Panc1 (cell line): ENCODE results near the gene LSMEM2. TPM values are rescaled to one million over a fixed set of nuclear protein-coding genes. Genes with fewer than 3 reads are reported as not detected.

ENCODE experiments used
- ATAC-seq: fragments of 200-7000 bp; cut with Tn5 transposase; 2 replicates; pipeline ENCODE4 v1.9.1; 2020; ENCODE audit warnings: mild to moderate bottlenecking, moderate library complexity
- BruUV-seq: library from RNA; stranded (reverse); fragments of 400-500 nt; replicated peaks from 2 replicates; lab custom pipeline; 2021; lab: Mats Ljungman, UMichigan
- CTCF ChIA-PET: fragments of 300-600 bp; sonication (Branson Sonifier 250); formaldehyde crosslinking; loops from one replicate; lab custom pipeline; 2022; ENCODE audit warnings: antibody characterized with exemption; lab: Charles Lee
- POLR2A ChIA-PET: fragments of 300-600 bp; sonication (Branson Sonifier 250); formaldehyde crosslinking; loops from one replicate; lab custom pipeline; 2022; ENCODE audit warnings: antibody characterized with exemption; lab: Charles Lee
- DNase-seq: peaks from one replicate; pipeline ENCODE4 v3.0.0-alpha.2; 2010; ENCODE audit warnings: low read depth, low spot score
- H3K27ac ChIP-seq: 2 replicates; pipeline ENCODE4 v1.5.1; 2011; ENCODE audit warnings: mild to moderate bottlenecking, low read length, inconsistent platforms
- H3K27me3 ChIP-seq: fragments of 200-500 bp; sonication (Bioruptor generic); 2 replicates; pipeline ENCODE4 v1.6.0; 2014; ENCODE audit warnings: low read length, inconsistent platforms; ENCODE audit not compliant: control insufficient read depth, insufficient read depth
- H3K36me3 ChIP-seq: fragments of 200-500 bp; sonication (Bioruptor generic); 2 replicates; pipeline ENCODE4 v1.5.1; 2014; ENCODE audit warnings: inconsistent platforms, mild to moderate bottlenecking, low read length, moderate library complexity; ENCODE audit not compliant: control insufficient read depth, insufficient read depth
- H3K4me1 ChIP-seq: 2 replicates; pipeline ENCODE4 v1.5.1; 2011; ENCODE audit warnings: inconsistent platforms, mild to moderate bottlenecking, low read length, moderate library complexity; ENCODE audit not compliant: control insufficient read depth, insufficient read depth
- H3K4me3 ChIP-seq, 2 experiments: 2 replicates each; pipeline ENCODE4 v1.5.1; 2011 to 2012; ENCODE audit warnings: low read depth in 2 of 2, low read length in 2 of 2, mild to moderate bottlenecking in 2 of 2, inconsistent platforms in 1 of 2, moderate library complexity in 1 of 2
- H3K9me3 ChIP-seq: fragments of 200-500 bp; sonication (Bioruptor generic); 2 replicates; pipeline ENCODE4 v1.5.1; 2014; ENCODE audit warnings: low read depth, mild to moderate bottlenecking, inconsistent platforms, low read length, moderate library complexity; ENCODE audit not compliant: control insufficient read depth, insufficient read depth
- POLR2AphosphoS5 ChIP-seq: IDR thresholded peaks from 2 replicates; pipeline ENCODE4 v1.6.1; 2012; ENCODE audit warnings: mild to moderate bottlenecking, low read depth, low read length, moderate library complexity
- REST ChIP-seq, 2 experiments: IDR thresholded peaks; 2 replicates each; pipeline ENCODE4 v1.6.1; 2011 to 2012; ENCODE audit warnings: low read depth in 2 of 2, control low read depth in 1 of 2, low read length in 1 of 2, mild to moderate bottlenecking in 1 of 2, moderate library complexity in 1 of 2; ENCODE audit not compliant: insufficient read depth in 1 of 2
- SIN3A ChIP-seq: IDR thresholded peaks from 2 replicates; pipeline ENCODE4 v1.6.1; 2012; ENCODE audit warnings: low read depth, mild to moderate bottlenecking, low read length, moderate library complexity, borderline replicate concordance; ENCODE audit not compliant: insufficient read depth
- TCF7L2 ChIP-seq: IDR thresholded peaks from 2 replicates; pipeline ENCODE4 v1.6.1; 2011; ENCODE audit warnings: mild to moderate bottlenecking, low read depth, low read length, inconsistent platforms
- in situ Hi-C: cut with HindIII; loops from 2 replicates; pipeline ENCODE4 v1.10.0; 2016; ENCODE audit warnings: low sequenced_read_pairs, low pct_unique_long_range_greater_than_20kb
- intact Hi-C: fragments of 100-400 bp; cut with micrococcal nuclease; formaldehyde crosslinking; loops from one replicate; pipeline ENCODE4 v1.10.0; 2022; ENCODE audit not compliant: unreplicated experiment
- total RNA-seq: library from RNA; stranded (reverse); gene quantifications from one replicate; pipeline ENCODE4 v1.2.1, GENCODE V29; 2021; ENCODE audit not compliant: unreplicated experiment
- TF ChIP-seq, protein P1 (sequence below): fragments of 450-650 bp; IDR thresholded peaks from 2 replicates; pipeline ENCODE4 v1.5.1; 2017; ENCODE audit warnings: mild to moderate bottlenecking

The LSMEM2 gene
- total RNA-seq, 1 experiment from 2014 or later, result not detected

GRCh38 chr3:50274371-50275104 is 4.3 kb upstream of the LSMEM2 start:
- POLR2A ChIA-PET, result no interaction called here
- H3K27me3 ChIP-seq, result no peaks in the 10 kb centered on the region
- peaks cover 7% of the 10 kb centered on the region; the same call in 1 of the 2 replicates for H3K4me1 ChIP-seq
- no TSS peak for BruUV-seq
- TF ChIP-seq, protein P1, sequence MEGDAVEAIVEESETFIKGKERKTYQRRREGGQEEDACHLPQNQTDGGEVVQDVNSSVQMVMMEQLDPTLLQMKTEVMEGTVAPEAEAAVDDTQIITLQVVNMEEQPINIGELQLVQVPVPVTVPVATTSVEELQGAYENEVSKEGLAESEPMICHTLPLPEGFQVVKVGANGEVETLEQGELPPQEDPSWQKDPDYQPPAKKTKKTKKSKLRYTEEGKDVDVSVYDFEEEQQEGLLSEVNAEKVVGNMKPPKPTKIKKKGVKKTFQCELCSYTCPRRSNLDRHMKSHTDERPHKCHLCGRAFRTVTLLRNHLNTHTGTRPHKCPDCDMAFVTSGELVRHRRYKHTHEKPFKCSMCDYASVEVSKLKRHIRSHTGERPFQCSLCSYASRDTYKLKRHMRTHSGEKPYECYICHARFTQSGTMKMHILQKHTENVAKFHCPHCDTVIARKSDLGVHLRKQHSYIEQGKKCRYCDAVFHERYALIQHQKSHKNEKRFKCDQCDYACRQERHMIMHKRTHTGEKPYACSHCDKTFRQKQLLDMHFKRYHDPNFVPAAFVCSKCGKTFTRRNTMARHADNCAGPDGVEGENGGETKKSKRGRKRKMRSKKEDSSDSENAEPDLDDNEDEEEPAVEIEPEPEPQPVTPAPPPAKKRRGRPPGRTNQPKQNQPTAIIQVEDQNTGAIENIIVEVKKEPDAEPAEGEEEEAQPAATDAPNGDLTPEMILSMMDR, result peak; percentile 91
- no peak for TF ChIP-seq SIN3A
- no peaks in the 10 kb centered on the region for H3K9me3 ChIP-seq
- DNase-seq (peak; percentile 36), ATAC-seq (peak; percentile 75)
- in situ Hi-C loops (no loop called here), intact Hi-C loops (no loop called here)
- no peak overlapping the region for H3K4me3 ChIP-seq
- no peak overlapping the region for H3K27ac ChIP-seq
- H3K36me3 ChIP-seq, result no peaks in the 10 kb centered on the region
- CTCF ChIA-PET, result interaction anchor here (0.6 to 1.4 kb wide), 4 partner anchors 34 to 138 kb away, joined by 3 to 6 read pairs (median 4); no protein-coding TSS in a partner anchor

DNA sequence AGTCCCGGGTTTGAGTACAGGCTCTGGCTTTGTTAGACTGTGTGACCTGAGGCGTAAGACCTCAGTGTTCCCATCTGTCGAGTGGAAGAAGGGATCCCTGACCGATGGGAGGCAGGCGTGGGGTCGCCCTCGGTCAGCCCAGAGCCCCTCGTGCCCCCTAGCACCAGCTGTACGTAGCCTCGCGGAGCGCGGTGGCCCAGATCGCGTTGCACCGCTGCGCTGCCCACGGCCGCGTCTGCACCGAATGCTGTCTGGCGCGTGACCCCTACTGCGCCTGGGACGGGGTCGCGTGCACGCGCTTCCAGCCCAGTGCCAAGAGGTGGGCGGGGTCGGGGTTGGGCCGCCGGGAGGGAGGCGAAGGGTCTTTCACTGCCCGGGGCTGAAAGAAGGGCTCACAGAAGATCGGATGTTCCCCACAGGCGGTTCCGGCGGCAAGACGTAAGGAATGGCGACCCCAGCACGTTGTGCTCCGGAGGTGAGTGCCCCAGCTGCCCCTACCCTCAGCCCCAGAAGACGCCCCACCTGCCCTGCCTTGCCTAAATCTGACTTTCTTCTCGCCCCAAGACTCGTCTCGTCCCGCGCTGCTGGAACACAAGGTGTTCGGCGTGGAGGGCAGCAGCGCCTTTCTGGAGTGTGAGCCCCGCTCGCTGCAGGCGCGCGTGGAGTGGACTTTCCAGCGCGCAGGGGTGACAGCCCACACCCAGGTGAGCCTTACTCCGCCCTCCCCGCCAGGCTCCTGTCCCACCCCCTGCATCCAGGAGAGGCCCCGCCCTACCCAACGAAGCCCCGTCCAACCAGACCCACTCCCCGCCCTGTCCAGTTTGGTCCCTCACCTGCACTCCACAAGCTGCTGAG is 3.5 kb upstream of the LSMEM2 start:
- Histone ChIP-seq H3K9me3 (no peaks in the 10 kb centered on the region), H3K36me3 (no peaks in the 10 kb centered on the region), H3K27ac (no peak overlapping the region), H3K4me3 (no peak overlapping the region), H3K27me3 (no peaks in the 10 kb centered on the region), H3K4me1 (no peaks in the 10 kb centered on the region; the same call in 1 of the 2 replicates)
- ATAC-seq (no peak), DNase-seq (no peak)
- no peak for TF ChIP-seq SIN3A
- TF ChIP-seq POLR2AphosphoS5, result no peak
- TF ChIP-seq REST (IDR thresholded peaks at IDR 0.05; ENCODE audit: insufficient read depth in 1 of 2, low read depth in 2 of 2, low read length in 1 of 2), result no peak
- TF ChIP-seq, protein P1, result no peak
- no peak for TF ChIP-seq TCF7L2
- intact Hi-C loops, result no loop called here
- CTCF ChIA-PET, result interaction anchor here (0.6 to 1.4 kb wide), 5 partner anchors 39 to 139 kb away, joined by 3 to 5 read pairs (median 3); partner anchors contain the start of gene GNAI2
- in situ Hi-C loops, result no loop called here
- no TSS peak for BruUV-seq
- POLR2A ChIA-PET, result no interaction called here
